ENCODE measurements around the gene TSPEAR.

DNA sequence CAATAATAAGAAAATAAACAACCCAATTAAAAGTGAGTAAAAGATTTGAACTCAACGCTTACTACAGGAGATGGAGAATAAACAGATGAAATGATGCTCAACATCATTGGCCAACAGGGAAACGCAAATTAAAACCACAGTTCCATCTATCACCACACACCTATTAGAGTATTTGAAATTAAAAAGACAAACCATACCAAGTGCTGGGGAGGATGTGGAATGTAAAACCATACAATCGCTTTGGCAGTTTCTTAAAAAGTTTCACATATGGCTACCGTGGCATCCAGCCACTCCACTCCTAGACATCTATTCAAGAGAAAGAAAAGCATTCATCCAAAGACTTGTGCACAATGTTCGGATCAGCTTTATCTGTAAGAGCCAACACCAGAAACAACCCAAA lies 257.3 kb downstream of the TSPEAR start:
- TF ChIP-seq, protein P1, sequence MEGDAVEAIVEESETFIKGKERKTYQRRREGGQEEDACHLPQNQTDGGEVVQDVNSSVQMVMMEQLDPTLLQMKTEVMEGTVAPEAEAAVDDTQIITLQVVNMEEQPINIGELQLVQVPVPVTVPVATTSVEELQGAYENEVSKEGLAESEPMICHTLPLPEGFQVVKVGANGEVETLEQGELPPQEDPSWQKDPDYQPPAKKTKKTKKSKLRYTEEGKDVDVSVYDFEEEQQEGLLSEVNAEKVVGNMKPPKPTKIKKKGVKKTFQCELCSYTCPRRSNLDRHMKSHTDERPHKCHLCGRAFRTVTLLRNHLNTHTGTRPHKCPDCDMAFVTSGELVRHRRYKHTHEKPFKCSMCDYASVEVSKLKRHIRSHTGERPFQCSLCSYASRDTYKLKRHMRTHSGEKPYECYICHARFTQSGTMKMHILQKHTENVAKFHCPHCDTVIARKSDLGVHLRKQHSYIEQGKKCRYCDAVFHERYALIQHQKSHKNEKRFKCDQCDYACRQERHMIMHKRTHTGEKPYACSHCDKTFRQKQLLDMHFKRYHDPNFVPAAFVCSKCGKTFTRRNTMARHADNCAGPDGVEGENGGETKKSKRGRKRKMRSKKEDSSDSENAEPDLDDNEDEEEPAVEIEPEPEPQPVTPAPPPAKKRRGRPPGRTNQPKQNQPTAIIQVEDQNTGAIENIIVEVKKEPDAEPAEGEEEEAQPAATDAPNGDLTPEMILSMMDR (IDR thresholded peaks at IDR 0.05; ENCODE audit: low read depth, low read length, poor library complexity, severe bottlenecking): no peak
- TF ChIP-seq EZH2phosphoT487 (IDR thresholded peaks at IDR 0.05; ENCODE audit: borderline replicate concordance, low read length): no peak

Data from DOHH2 (cell line).